Osteocyte (in vitro differentiated cells): ENCODE data around the gene RELT. TPM values are rescaled to one million over a fixed set of nuclear protein-coding genes. Genes with fewer than 3 reads are reported as not detected.

Source experiments
- DNase-seq: peaks from one replicate; pipeline ENCODE4 v3.0.0; 2021; ENCODE audit warnings: mixed read lengths; ENCODE audit not compliant: unreplicated experiment; ENCODE audit errors: extremely low spot score
- H3K27ac Mint-ChIP-seq: one replicate; pipeline ENCODE4 v1.8.0; 2021; ENCODE audit warnings: mild to moderate bottlenecking, mixed read lengths; ENCODE audit not compliant: unreplicated experiment
- H3K27me3 Mint-ChIP-seq: one replicate; pipeline ENCODE4 v1.8.0; 2021; ENCODE audit warnings: mixed read lengths; ENCODE audit not compliant: unreplicated experiment
- H3K36me3 Mint-ChIP-seq: one replicate; pipeline ENCODE4 v1.8.0; 2021; ENCODE audit warnings: mixed read lengths; ENCODE audit not compliant: unreplicated experiment
- H3K4me1 Mint-ChIP-seq: one replicate; pipeline ENCODE4 v1.8.0; 2021; ENCODE audit warnings: mixed read lengths; ENCODE audit not compliant: unreplicated experiment
- H3K4me3 Mint-ChIP-seq: one replicate; pipeline ENCODE4 v1.8.0; 2021; ENCODE audit warnings: mild to moderate bottlenecking, moderate library complexity, mixed read lengths; ENCODE audit not compliant: unreplicated experiment
- H3K9me3 Mint-ChIP-seq: one replicate; pipeline ENCODE4 v1.8.0; 2021; ENCODE audit warnings: mixed read lengths; ENCODE audit not compliant: unreplicated experiment
- CTCF ChIP-seq: fragments of 200-600 bp; sonication (generic); IDR thresholded peaks from 2 replicates; pipeline ENCODE4 v1.5.0; 2021; ENCODE audit warnings: antibody characterized with exemption, mild to moderate bottlenecking, moderate library complexity
- total RNA-seq: library from RNA; stranded (reverse); gene quantifications from 2 replicates; pipeline ENCODE4 v1.2.1, GENCODE V29; 2021

Gene RELT
- total RNA-seq, 1 donor from 2014 or later = 3.3 TPM

GRCh38 chr11:73375830-73376159 is 404 bp upstream of the RELT start:
- H3K36me3 Mint-ChIP-seq = no peaks in the 10 kb centered on the region
- peak overlapping the region; percentile 82 for H3K27ac Mint-ChIP-seq
- DNase-seq = no peak
- TF ChIP-seq CTCF = no peak
- H3K9me3 Mint-ChIP-seq = no peaks in the 10 kb centered on the region
- peaks cover 18% of the 10 kb centered on the region for H3K4me1 Mint-ChIP-seq
- H3K4me3 Mint-ChIP-seq = peak overlapping the region; percentile 38
- H3K27me3 Mint-ChIP-seq = no peaks in the 10 kb centered on the region

GRCh38 chr11:73376803-73377629 is 817 bp downstream of the RELT start:
- Mint-ChIP-seq H3K27ac (peak overlapping the region; percentile 85), H3K27me3 (no peaks in the 10 kb centered on the region), H3K36me3 (no peaks in the 10 kb centered on the region), H3K4me1 (peaks cover 22% of the 10 kb centered on the region), H3K9me3 (no peaks in the 10 kb centered on the region), H3K4me3 (peak overlapping the region; percentile 83)
- TF ChIP-seq CTCF = no peak
- no peak for DNase-seq

- Mint-ChIP-seq H3K4me1 (peaks cover 34% of the 10 kb centered on the region), H3K4me3 (no peak overlapping the region), H3K36me3 (no peaks in the 10 kb centered on the region), H3K9me3 (no peaks in the 10 kb centered on the region), H3K27ac (no peak overlapping the region), H3K27me3 (no peaks in the 10 kb centered on the region)
- TF ChIP-seq CTCF = no peak
- DNase-seq = no peak
Observed at GRCh38 chr11:73379189-73379880, 3.1 kb downstream of the RELT start.

GRCh38 chr11:73380331-73380730 is 4.1 kb downstream of the RELT start:
- Mint-ChIP-seq H3K27me3 (no peaks in the 10 kb centered on the region), H3K9me3 (no peaks in the 10 kb centered on the region), H3K4me1 (peaks cover 44% of the 10 kb centered on the region), H3K4me3 (no peak overlapping the region), H3K27ac (no peak overlapping the region), H3K36me3 (no peaks in the 10 kb centered on the region)
- TF ChIP-seq CTCF = no peak
- no peak for DNase-seq

DNA sequence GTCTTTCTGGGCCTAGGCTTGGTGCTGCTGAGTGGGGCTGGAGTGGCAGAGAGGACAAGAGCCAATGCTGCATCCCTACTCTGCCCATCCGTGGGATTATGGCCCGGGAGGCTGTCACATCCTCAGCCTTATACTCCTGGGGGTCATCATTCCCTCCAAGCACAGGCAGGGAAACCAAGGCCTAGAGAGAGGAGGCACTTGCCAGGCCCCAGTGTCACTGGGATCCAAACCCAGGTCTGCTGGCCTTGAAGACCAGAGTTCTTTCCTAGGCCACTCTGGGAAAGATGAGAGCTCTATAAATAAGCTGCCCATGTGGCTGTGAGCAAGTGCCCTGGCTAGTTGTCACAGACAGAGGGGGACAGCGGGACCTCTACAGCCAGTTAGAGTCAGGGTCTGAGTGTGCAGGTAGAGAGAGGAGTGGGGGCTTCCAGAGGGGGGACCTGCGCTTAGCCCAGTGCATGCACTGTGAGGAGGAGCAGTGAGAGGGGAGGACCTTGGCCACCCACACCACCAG is 4.8 kb downstream of the RELT start:
- Mint-ChIP-seq H3K36me3 (no peaks in the 10 kb centered on the region), H3K27me3 (no peaks in the 10 kb centered on the region), H3K4me1 (peaks cover 50% of the 10 kb centered on the region), H3K9me3 (no peaks in the 10 kb centered on the region), H3K4me3 (no peak overlapping the region), H3K27ac (no peak overlapping the region)
- no peak for DNase-seq
- TF ChIP-seq CTCF = no peak
